K562 (cell line): ENCODE measurements around the gene AQP9. TPM values are rescaled to one million over a fixed set of nuclear protein-coding genes. Genes with fewer than 3 reads are reported as not detected.

Experiments used
- polyA plus RNA-seq, 8 experiments: library from polyadenylated mRNA; depleted of rRNA in 4 of 8; stranded (reverse) in 5 of 8; unstranded in 3 of 8; fragments of >200 nt; fragmentation: Nextera tagmentation in 2 of 8; fragmentation: Illumina TruSeq in 1 of 8; extraction: Ambion mirVana in 2 of 8; extraction: Trizol in 1 of 8; gene quantifications; 2 replicates each; pipeline versions ENCODE4 v1.2.1 to v1.2.3, GENCODE V29; 2011 to 2014; ENCODE audit warnings: inconsistent platforms in 1 of 8, missing spikeins in 1 of 8
- total RNA-seq, 7 experiments: library from RNA; depleted of rRNA in 6 of 7; stranded (reverse); fragments of >200 nt in 6 of 7; fragmentation: Illumina TruSeq in 2 of 7; extraction: Trizol in 2 of 7; gene quantifications; 2 replicates each; pipeline versions ENCODE4 v1.2.1 to v1.2.3, GENCODE V29; 2011 to 2021; ENCODE audit warnings: low replicate concordance in 1 of 7
- TF ChIP-seq, protein P1 (sequence below): fragments of 450-650 bp; IDR thresholded peaks from 2 replicates; pipeline ENCODE4 v1.6.1; 2016; ENCODE audit warnings: mild to moderate bottlenecking, moderate library complexity

Gene AQP9
- total and polyA plus RNA-seq, 9 of the 15 experiments (the other 6 are each of a cell fraction or from before 2014, with no cell fraction given) = 0.04 to 0.33 (median 0.07) TPM; not detected in 4

GRCh38 chr15:58146749-58147148 lies 8.6 kb downstream of the AQP9 start (continued):
- TF ChIP-seq, protein P1, sequence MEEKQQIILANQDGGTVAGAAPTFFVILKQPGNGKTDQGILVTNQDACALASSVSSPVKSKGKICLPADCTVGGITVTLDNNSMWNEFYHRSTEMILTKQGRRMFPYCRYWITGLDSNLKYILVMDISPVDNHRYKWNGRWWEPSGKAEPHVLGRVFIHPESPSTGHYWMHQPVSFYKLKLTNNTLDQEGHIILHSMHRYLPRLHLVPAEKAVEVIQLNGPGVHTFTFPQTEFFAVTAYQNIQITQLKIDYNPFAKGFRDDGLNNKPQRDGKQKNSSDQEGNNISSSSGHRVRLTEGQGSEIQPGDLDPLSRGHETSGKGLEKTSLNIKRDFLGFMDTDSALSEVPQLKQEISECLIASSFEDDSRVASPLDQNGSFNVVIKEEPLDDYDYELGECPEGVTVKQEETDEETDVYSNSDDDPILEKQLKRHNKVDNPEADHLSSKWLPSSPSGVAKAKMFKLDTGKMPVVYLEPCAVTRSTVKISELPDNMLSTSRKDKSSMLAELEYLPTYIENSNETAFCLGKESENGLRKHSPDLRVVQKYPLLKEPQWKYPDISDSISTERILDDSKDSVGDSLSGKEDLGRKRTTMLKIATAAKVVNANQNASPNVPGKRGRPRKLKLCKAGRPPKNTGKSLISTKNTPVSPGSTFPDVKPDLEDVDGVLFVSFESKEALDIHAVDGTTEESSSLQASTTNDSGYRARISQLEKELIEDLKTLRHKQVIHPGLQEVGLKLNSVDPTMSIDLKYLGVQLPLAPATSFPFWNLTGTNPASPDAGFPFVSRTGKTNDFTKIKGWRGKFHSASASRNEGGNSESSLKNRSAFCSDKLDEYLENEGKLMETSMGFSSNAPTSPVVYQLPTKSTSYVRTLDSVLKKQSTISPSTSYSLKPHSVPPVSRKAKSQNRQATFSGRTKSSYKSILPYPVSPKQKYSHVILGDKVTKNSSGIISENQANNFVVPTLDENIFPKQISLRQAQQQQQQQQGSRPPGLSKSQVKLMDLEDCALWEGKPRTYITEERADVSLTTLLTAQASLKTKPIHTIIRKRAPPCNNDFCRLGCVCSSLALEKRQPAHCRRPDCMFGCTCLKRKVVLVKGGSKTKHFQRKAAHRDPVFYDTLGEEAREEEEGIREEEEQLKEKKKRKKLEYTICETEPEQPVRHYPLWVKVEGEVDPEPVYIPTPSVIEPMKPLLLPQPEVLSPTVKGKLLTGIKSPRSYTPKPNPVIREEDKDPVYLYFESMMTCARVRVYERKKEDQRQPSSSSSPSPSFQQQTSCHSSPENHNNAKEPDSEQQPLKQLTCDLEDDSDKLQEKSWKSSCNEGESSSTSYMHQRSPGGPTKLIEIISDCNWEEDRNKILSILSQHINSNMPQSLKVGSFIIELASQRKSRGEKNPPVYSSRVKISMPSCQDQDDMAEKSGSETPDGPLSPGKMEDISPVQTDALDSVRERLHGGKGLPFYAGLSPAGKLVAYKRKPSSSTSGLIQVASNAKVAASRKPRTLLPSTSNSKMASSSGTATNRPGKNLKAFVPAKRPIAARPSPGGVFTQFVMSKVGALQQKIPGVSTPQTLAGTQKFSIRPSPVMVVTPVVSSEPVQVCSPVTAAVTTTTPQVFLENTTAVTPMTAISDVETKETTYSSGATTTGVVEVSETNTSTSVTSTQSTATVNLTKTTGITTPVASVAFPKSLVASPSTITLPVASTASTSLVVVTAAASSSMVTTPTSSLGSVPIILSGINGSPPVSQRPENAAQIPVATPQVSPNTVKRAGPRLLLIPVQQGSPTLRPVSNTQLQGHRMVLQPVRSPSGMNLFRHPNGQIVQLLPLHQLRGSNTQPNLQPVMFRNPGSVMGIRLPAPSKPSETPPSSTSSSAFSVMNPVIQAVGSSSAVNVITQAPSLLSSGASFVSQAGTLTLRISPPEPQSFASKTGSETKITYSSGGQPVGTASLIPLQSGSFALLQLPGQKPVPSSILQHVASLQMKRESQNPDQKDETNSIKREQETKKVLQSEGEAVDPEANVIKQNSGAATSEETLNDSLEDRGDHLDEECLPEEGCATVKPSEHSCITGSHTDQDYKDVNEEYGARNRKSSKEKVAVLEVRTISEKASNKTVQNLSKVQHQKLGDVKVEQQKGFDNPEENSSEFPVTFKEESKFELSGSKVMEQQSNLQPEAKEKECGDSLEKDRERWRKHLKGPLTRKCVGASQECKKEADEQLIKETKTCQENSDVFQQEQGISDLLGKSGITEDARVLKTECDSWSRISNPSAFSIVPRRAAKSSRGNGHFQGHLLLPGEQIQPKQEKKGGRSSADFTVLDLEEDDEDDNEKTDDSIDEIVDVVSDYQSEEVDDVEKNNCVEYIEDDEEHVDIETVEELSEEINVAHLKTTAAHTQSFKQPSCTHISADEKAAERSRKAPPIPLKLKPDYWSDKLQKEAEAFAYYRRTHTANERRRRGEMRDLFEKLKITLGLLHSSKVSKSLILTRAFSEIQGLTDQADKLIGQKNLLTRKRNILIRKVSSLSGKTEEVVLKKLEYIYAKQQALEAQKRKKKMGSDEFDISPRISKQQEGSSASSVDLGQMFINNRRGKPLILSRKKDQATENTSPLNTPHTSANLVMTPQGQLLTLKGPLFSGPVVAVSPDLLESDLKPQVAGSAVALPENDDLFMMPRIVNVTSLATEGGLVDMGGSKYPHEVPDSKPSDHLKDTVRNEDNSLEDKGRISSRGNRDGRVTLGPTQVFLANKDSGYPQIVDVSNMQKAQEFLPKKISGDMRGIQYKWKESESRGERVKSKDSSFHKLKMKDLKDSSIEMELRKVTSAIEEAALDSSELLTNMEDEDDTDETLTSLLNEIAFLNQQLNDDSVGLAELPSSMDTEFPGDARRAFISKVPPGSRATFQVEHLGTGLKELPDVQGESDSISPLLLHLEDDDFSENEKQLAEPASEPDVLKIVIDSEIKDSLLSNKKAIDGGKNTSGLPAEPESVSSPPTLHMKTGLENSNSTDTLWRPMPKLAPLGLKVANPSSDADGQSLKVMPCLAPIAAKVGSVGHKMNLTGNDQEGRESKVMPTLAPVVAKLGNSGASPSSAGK = peak; percentile 59
